ENCODE measurements around the gene C4orf50.
A peak's percentile ranks its signal among the peaks of the same experiment; 100 is the strongest.

C4orf50 gene

GRCh38 chr4:5933996-5934831 lies 84.0 kb downstream of the C4orf50 start:
- no peak for DNase-seq

- no peak for DNase-seq
Measured at GRCh38 chr4:5933116-5933515, 85.1 kb downstream of the C4orf50 start.

GRCh38 chr4:5932035-5932568 lies 86.1 kb downstream of the C4orf50 start:
- DNase-seq: no peak

- no peak for DNase-seq
Measured at GRCh38 chr4:5931526-5931925, 86.7 kb downstream of the C4orf50 start.

GRCh38 chr4:5930876-5931275 lies 87.4 kb downstream of the C4orf50 start:
- DNase-seq: no peak

- no peak for DNase-seq
Measured at GRCh38 chr4:5930456-5930855, 87.8 kb downstream of the C4orf50 start.

- DNase-seq: no peak
Measured at GRCh38 chr4:5928844-5929420, 89.3 kb downstream of the C4orf50 start.

GRCh38 chr4:5928274-5928673 lies 90.0 kb downstream of the C4orf50 start:
- DNase-seq: no peak

GRCh38 chr4:5927747-5928146 lies 90.5 kb downstream of the C4orf50 start:
- DNase-seq: no peak

- DNase-seq: no peak
Measured at GRCh38 chr4:5927116-5927515, 91.1 kb downstream of the C4orf50 start.

- no peak for DNase-seq
Measured at GRCh38 chr4:5926598-5926997, 91.6 kb downstream of the C4orf50 start.

- DNase-seq: no peak
Measured at GRCh38 chr4:5925419-5926200, 92.6 kb downstream of the C4orf50 start.

- DNase-seq: no peak
Measured at GRCh38 chr4:5924461-5925125, 93.6 kb downstream of the C4orf50 start.

- DNase-seq: no peak
Measured at GRCh38 chr4:5923376-5923775, 94.9 kb downstream of the C4orf50 start.

- no peak for DNase-seq
Measured at GRCh38 chr4:5922556-5922955, 95.7 kb downstream of the C4orf50 start.

- no peak for DNase-seq
Measured at GRCh38 chr4:5921981-5922380, 96.2 kb downstream of the C4orf50 start.

GRCh38 chr4:5921101-5921980 lies 96.9 kb downstream of the C4orf50 start:
- peak; percentile 40 for DNase-seq

- no peak for DNase-seq
Measured at GRCh38 chr4:5919571-5919970, 98.7 kb downstream of the C4orf50 start.

GRCh38 chr4:5919044-5919443 lies 99.2 kb downstream of the C4orf50 start:
- DNase-seq: no peak

GRCh38 chr4:5918331-5918985 lies 99.8 kb downstream of the C4orf50 start:
- peak; percentile 42 for DNase-seq

GRCh38 chr4:5917672-5918071 lies 100.6 kb downstream of the C4orf50 start:
- no peak for DNase-seq
